ENCODE results near the gene THRSP. TPM values are rescaled to one million over a fixed set of nuclear protein-coding genes. Genes with fewer than 3 reads are reported as not detected.

Gene THRSP
- total and polyA plus RNA-seq, 2 of the 8 experiments (the other 6 are each of a cell fraction or from before 2014, with no cell fraction given), result 0.11 TPM; not detected in 1

DNA sequence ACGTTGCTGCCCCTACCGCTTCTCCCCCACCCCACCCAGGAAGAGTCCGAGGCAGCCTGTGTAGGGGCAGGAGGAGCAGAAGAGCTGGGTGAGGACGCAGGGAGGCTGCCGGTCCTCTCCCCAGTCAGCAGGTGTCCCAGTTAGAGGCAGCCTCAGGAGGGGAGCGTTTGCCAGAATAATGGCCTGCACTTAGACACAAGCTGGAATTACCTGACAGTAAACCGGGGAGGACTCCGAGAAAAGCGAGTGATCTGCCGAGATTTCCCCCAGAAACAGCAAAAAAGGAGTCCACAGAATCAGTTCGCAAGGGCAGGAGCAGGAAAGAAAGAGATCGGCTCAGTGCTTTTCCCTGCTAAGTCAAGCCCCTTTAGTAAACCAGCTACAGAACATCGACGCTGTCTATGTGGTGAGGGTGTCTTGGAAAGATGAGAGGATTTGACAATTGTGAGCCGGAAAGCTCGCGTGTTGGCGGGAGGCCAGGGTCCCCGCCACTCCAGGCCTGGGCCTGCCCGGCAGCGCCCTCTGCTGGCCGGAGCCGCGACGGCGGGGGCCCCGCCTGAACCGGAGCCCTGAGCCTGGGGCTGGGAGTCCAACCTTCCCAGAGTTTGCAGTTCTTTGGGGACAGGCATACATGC lies 17.7 kb upstream of the THRSP start (continued):
- TF ChIP-seq PHF8 (conservative IDR thresholded peaks at IDR 0.05; ENCODE audit: low read depth, low read length), result no peak
- no peak for TF ChIP-seq CHD1 (IDR thresholded peaks at IDR 0.05; ENCODE audit: low read depth, low read length)
- no peak for TF ChIP-seq SP4 (IDR thresholded peaks at IDR 0.05; ENCODE audit: low read length)
- TF ChIP-seq MAFK (IDR thresholded peaks at IDR 0.05; ENCODE audit: low read depth, low read length), result no peak
- no peak for TF ChIP-seq CHD2 (IDR thresholded peaks at IDR 0.05; ENCODE audit: low read length)
- 0 out of 4 replicates have a peak, but pooled peaks of 1 of the 2 experiments have one; percentile 29 for TF ChIP-seq SIN3A (conservative IDR thresholded peaks at IDR 0.05 in 1 of 2, IDR thresholded peaks at IDR 0.05 in 1 of 2; ENCODE audit: low read depth in 1 of 2, low read length in 2 of 2)
- TF ChIP-seq, protein P1, sequence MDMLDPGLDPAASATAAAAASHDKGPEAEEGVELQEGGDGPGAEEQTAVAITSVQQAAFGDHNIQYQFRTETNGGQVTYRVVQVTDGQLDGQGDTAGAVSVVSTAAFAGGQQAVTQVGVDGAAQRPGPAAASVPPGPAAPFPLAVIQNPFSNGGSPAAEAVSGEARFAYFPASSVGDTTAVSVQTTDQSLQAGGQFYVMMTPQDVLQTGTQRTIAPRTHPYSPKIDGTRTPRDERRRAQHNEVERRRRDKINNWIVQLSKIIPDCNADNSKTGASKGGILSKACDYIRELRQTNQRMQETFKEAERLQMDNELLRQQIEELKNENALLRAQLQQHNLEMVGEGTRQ (IDR thresholded peaks at IDR 0.05; ENCODE audit: low read length), result 0 out of 2 replicates have a peak, but pooled peaks have one; percentile 5
- no peak for TF ChIP-seq TAF1 (IDR thresholded peaks at IDR 0.05; ENCODE audit: low read depth, low read length)
- no peak for TF ChIP-seq CREB1 (IDR thresholded peaks at IDR 0.05)
- TF ChIP-seq SRF (IDR thresholded peaks at IDR 0.05; ENCODE audit: low read depth, low read length), result peak; percentile 39; the same call in 1 of the 2 replicates
- no peak for TF ChIP-seq FOSL1 (IDR thresholded peaks at IDR 0.05; ENCODE audit: insufficient read depth, low read depth, low read length)
- TF ChIP-seq ASH2L (IDR thresholded peaks at IDR 0.05; ENCODE audit: low read length), result no peak
- TF ChIP-seq JUN (IDR thresholded peaks at IDR 0.05; ENCODE audit: low read depth, low read length), result no peak
- no peak for TF ChIP-seq RXRA (IDR thresholded peaks at IDR 0.05; ENCODE audit: insufficient read depth, low read depth, low read length)
- TF ChIP-seq RNF2 (IDR thresholded peaks at IDR 0.05; ENCODE audit: borderline replicate concordance, low read depth, low read length, missing control alignments, poor library complexity, severe bottlenecking), result no peak
- no peak for TF ChIP-seq CBX5 (IDR thresholded peaks at IDR 0.05; ENCODE audit: low read depth, low read length)
- no peak for TF ChIP-seq SUZ12 (IDR thresholded peaks at IDR 0.05; ENCODE audit: low read length)
- TF ChIP-seq, protein P2, sequence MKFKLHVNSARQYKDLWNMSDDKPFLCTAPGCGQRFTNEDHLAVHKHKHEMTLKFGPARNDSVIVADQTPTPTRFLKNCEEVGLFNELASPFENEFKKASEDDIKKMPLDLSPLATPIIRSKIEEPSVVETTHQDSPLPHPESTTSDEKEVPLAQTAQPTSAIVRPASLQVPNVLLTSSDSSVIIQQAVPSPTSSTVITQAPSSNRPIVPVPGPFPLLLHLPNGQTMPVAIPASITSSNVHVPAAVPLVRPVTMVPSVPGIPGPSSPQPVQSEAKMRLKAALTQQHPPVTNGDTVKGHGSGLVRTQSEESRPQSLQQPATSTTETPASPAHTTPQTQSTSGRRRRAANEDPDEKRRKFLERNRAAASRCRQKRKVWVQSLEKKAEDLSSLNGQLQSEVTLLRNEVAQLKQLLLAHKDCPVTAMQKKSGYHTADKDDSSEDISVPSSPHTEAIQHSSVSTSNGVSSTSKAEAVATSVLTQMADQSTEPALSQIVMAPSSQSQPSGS (IDR thresholded peaks at IDR 0.05; ENCODE audit: low read length), result no peak
- TF ChIP-seq, protein P3, sequence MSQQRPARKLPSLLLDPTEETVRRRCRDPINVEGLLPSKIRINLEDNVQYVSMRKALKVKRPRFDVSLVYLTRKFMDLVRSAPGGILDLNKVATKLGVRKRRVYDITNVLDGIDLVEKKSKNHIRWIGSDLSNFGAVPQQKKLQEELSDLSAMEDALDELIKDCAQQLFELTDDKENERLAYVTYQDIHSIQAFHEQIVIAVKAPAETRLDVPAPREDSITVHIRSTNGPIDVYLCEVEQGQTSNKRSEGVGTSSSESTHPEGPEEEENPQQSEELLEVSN (IDR thresholded peaks at IDR 0.05), result peak; percentile 45; the same call in 1 of the 2 replicates
- 0 out of 2 replicates have a peak, but pooled peaks have one; percentile 37 for TF ChIP-seq JUND (IDR thresholded peaks at IDR 0.05; ENCODE audit: low read length)
- TF ChIP-seq GTF2F1 (IDR thresholded peaks at IDR 0.05; ENCODE audit: borderline replicate concordance, low read depth, low read length), result no peak
